Measurements from ENCODE around the gene ALLC. TPM values are rescaled to one million over a fixed set of nuclear protein-coding genes. Genes with fewer than 3 reads are reported as not detected.
"Not testable (repeated sequence)": the region's sequence is repeated elsewhere in the genome, so short reads cannot be mapped to it uniquely, and the experiment has no call there.

Gene ALLC
- total and polyA plus RNA-seq, 2 donors (not counting 1 experiment from before 2014, with no cell fraction given) = not detected

DNA sequence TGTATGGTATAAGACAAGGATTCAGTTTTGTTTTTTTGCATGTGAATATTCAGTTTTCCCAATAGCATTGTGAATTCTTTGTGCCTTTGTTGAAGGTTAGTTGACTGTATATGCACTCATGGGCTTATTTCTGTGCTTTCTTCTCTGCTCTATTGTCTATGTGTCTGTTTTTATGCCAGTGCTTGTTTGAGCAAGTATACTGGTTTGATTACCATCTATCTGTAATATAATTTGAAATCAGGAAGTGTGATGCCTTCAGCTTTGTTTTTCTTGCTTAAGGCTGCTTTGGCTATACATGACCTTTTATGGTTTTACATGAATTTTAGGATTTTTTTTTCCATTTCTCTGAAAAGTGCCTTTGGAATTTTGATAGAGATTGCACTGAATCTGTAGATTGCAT is 39.6 kb upstream of the ALLC start:
- no peak overlapping the region for H3K4me3 ChIP-seq (ENCODE audit: control extremely low read depth in 1 of 5, extremely low read depth in 1 of 5, insufficient read depth in 1 of 5, low read depth in 2 of 5, low read length in 4 of 5)
- Mint-ChIP-seq H3K9me3 (ENCODE audit: insufficient read depth) (peaks cover 5% of the 10 kb centered on the region), H3K4me3 (no peak overlapping the region), H3K27ac (no peak overlapping the region), H3K4me1 (no peaks in the 10 kb centered on the region), H3K27me3 (peaks cover 4% of the 10 kb centered on the region)
- no peaks in the 10 kb centered on the region for H3K27me3 ChIP-seq (replicated peaks in 1 of 4; ENCODE audit: control extremely low read depth in 1 of 4, control insufficient read depth in 3 of 4, insufficient read depth in 4 of 4, low read length in 3 of 4)
- TF ChIP-seq EZH2 (IDR thresholded peaks at IDR 0.05; ENCODE audit: borderline replicate concordance, insufficient read depth, low read depth, low read length, poor library complexity, severe bottlenecking) = no peak
- TF ChIP-seq, protein P1, sequence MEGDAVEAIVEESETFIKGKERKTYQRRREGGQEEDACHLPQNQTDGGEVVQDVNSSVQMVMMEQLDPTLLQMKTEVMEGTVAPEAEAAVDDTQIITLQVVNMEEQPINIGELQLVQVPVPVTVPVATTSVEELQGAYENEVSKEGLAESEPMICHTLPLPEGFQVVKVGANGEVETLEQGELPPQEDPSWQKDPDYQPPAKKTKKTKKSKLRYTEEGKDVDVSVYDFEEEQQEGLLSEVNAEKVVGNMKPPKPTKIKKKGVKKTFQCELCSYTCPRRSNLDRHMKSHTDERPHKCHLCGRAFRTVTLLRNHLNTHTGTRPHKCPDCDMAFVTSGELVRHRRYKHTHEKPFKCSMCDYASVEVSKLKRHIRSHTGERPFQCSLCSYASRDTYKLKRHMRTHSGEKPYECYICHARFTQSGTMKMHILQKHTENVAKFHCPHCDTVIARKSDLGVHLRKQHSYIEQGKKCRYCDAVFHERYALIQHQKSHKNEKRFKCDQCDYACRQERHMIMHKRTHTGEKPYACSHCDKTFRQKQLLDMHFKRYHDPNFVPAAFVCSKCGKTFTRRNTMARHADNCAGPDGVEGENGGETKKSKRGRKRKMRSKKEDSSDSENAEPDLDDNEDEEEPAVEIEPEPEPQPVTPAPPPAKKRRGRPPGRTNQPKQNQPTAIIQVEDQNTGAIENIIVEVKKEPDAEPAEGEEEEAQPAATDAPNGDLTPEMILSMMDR (IDR thresholded peaks at IDR 0.05) = no peak
- no peaks in the 10 kb centered on the region for H3K4me1 ChIP-seq (ENCODE audit: control insufficient read depth in 2 of 2, insufficient read depth in 2 of 2, low read length in 2 of 2)
- no peak overlapping the region for H3K9ac ChIP-seq (ENCODE audit: low read length)
- POLR2A ChIA-PET = no interaction called here
- H4K20me1 ChIP-seq (ENCODE audit: control insufficient read depth, insufficient read depth, low read length, poor library complexity, severe bottlenecking) = no peaks in the 10 kb centered on the region
- peaks cover 0 to 23% (median 4%) of the 10 kb centered on the region in 3 donors for H3K9me3 ChIP-seq (ENCODE audit: control extremely low read depth in 1 of 3, control insufficient read depth in 2 of 3, insufficient read depth in 1 of 3, low read length in 2 of 3)
- H3K27ac ChIP-seq (ENCODE audit: low read length in 2 of 2) = no peak overlapping the region
- DNase-seq (no peak), ATAC-seq (ENCODE audit: low read depth) (no peak)
- H3K4me2 ChIP-seq (replicated peaks; ENCODE audit: low read depth, low read length, poor library complexity, severe bottlenecking) = no peak overlapping the region
- CTCF ChIA-PET = no interaction called here
- H3K79me2 ChIP-seq (ENCODE audit: control insufficient read depth, insufficient read depth, low read length) = no peaks in the 10 kb centered on the region
- H3K36me3 ChIP-seq (replicated peaks in 1 of 2; ENCODE audit: control extremely low read depth in 1 of 2, control insufficient read depth in 1 of 2, extremely low read depth in 1 of 2, insufficient read depth in 2 of 2, low read length in 1 of 2) = no peaks in the 10 kb centered on the region
- H2AFZ ChIP-seq (ENCODE audit: insufficient read depth, low read depth, low read length, poor library complexity, severe bottlenecking) = no peak overlapping the region
- intact Hi-C loops (cut with micrococcal nuclease) = no loop called here

DNA sequence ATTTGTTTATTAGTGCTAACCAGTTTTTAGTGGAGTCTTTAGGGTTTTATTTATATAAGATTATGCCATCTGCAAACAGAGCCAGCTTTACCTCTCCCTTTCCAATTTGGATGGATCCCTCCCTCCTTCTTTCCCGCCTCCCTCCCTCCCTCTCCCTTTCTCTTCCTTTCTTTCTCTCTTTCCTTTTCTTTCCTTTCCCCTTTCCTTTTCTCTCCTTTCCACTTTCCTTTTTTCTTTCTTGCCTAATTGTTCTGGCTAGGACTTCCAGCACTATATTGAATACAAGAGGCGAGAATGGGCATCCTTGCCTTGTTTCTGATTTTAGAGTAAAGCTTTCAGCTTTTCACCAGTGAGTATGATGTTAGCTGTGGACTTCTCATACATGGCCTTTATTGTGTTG is 39.0 kb upstream of the ALLC start:
- WGBS (ENCODE audit: insufficient coverage) = 100% methylated on average over 1 of the region's 2 CpGs
- H3K4me3 ChIP-seq (ENCODE audit: control extremely low read depth in 1 of 5, extremely low read depth in 1 of 5, insufficient read depth in 1 of 5, low read depth in 2 of 5, low read length in 4 of 5) = no peak overlapping the region
- POLR2A ChIA-PET = no interaction called here
- no peak overlapping the region for H3K4me2 ChIP-seq (replicated peaks; ENCODE audit: low read depth, low read length, poor library complexity, severe bottlenecking)
- Mint-ChIP-seq H3K4me3 (no peak overlapping the region), H3K4me1 (no peaks in the 10 kb centered on the region), H3K9me3 (ENCODE audit: insufficient read depth) (peaks cover 5% of the 10 kb centered on the region), H3K27me3 (peaks cover 4% of the 10 kb centered on the region), H3K27ac (no peak overlapping the region)
- H2AFZ ChIP-seq (ENCODE audit: insufficient read depth, low read depth, low read length, poor library complexity, severe bottlenecking) = no peak overlapping the region
- intact Hi-C loops (cut with micrococcal nuclease) = no loop called here
- no peaks in the 10 kb centered on the region for H3K36me3 ChIP-seq (replicated peaks in 1 of 2; ENCODE audit: control extremely low read depth in 1 of 2, control insufficient read depth in 1 of 2, extremely low read depth in 1 of 2, insufficient read depth in 2 of 2, low read length in 1 of 2)
- DNase-seq (no peak), ATAC-seq (ENCODE audit: low read depth) (no peak)
- no peaks in the 10 kb centered on the region for H3K4me1 ChIP-seq (ENCODE audit: control insufficient read depth in 2 of 2, insufficient read depth in 2 of 2, low read length in 2 of 2)
- no peak overlapping the region for H3K27ac ChIP-seq (ENCODE audit: low read length in 2 of 2)
- no peaks in the 10 kb centered on the region for H3K79me2 ChIP-seq (ENCODE audit: control insufficient read depth, insufficient read depth, low read length)
- no peaks in the 10 kb centered on the region for H3K27me3 ChIP-seq (replicated peaks in 1 of 4; ENCODE audit: control extremely low read depth in 1 of 4, control insufficient read depth in 3 of 4, insufficient read depth in 4 of 4, low read length in 3 of 4)
- no peak overlapping the region for H3K9ac ChIP-seq (ENCODE audit: low read length)
- CTCF ChIA-PET = no interaction called here
- H4K20me1 ChIP-seq (ENCODE audit: control insufficient read depth, insufficient read depth, low read length, poor library complexity, severe bottlenecking) = no peaks in the 10 kb centered on the region
- peaks cover 0 to 16% (median 4%) of the 10 kb centered on the region in 3 donors for H3K9me3 ChIP-seq (ENCODE audit: control extremely low read depth in 1 of 3, control insufficient read depth in 2 of 3, insufficient read depth in 1 of 3, low read length in 2 of 3)
- TF ChIP-seq, protein P1 (IDR thresholded peaks at IDR 0.05) = no peak
- no peak for TF ChIP-seq EZH2 (IDR thresholded peaks at IDR 0.05; ENCODE audit: borderline replicate concordance, insufficient read depth, low read depth, low read length, poor library complexity, severe bottlenecking)

DNA sequence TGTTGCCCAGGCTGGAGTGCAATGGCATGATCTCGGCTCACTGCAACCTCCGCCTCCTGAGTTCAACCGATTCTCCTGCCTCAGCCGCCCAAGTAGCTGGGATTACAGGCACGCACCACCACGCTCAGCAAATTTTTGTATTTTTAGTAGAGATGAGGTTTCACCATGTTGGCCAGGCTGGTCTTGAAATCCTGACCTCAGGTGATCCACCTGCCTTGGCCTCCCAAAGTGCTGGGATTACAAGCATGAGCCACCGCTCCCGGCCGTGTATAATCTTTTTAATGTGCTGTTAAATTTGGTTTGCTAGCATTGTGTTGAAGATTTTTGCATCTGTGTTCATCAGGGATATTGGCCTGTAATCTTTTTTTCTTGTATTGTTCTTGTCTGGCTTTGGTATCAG is 38.3 kb upstream of the ALLC start:
- H3K4me2 ChIP-seq (replicated peaks; ENCODE audit: low read depth, low read length, poor library complexity, severe bottlenecking); H3K9ac ChIP-seq (ENCODE audit: low read length); POLR2A ChIA-PET; DNase-seq; H3K27ac Mint-ChIP-seq; H3K27me3 Mint-ChIP-seq; H3K4me3 ChIP-seq (ENCODE audit: control extremely low read depth in 1 of 5, extremely low read depth in 1 of 5, insufficient read depth in 1 of 5, low read depth in 2 of 5, low read length in 4 of 5); H3K27me3 ChIP-seq (replicated peaks in 1 of 4; ENCODE audit: control extremely low read depth in 1 of 4, control insufficient read depth in 3 of 4, insufficient read depth in 4 of 4, low read length in 3 of 4); H3K36me3 ChIP-seq (replicated peaks in 1 of 2; ENCODE audit: control extremely low read depth in 1 of 2, control insufficient read depth in 1 of 2, extremely low read depth in 1 of 2, insufficient read depth in 2 of 2, low read length in 1 of 2); H3K27ac ChIP-seq (ENCODE audit: low read length in 2 of 2); H3K4me1 ChIP-seq (ENCODE audit: control insufficient read depth in 2 of 2, insufficient read depth in 2 of 2, low read length in 2 of 2); H3K9me3 Mint-ChIP-seq (ENCODE audit: insufficient read depth); H3K4me3 Mint-ChIP-seq; H3K4me1 Mint-ChIP-seq; H3K79me2 ChIP-seq (ENCODE audit: control insufficient read depth, insufficient read depth, low read length); H2AFZ ChIP-seq (ENCODE audit: insufficient read depth, low read depth, low read length, poor library complexity, severe bottlenecking); intact Hi-C loops (cut with micrococcal nuclease); CTCF ChIA-PET; ATAC-seq (ENCODE audit: low read depth); H4K20me1 ChIP-seq (ENCODE audit: control insufficient read depth, insufficient read depth, low read length, poor library complexity, severe bottlenecking): not testable (repeated sequence)
- peaks cover 0 to 19% (median 4%) of the 10 kb centered on the region in 3 donors for H3K9me3 ChIP-seq (ENCODE audit: control extremely low read depth in 1 of 3, control insufficient read depth in 2 of 3, insufficient read depth in 1 of 3, low read length in 2 of 3)
- WGBS (ENCODE audit: insufficient coverage) = 96% methylated on average over 8 of the region's 9 CpGs
